Frontal cortex (tissue), 4 donors: ENCODE results near the gene ELAC1. TPM values are rescaled to one million over a fixed set of nuclear protein-coding genes. Genes with fewer than 3 reads are reported as not detected.
"Not testable (repeated sequence)": the region's sequence is repeated elsewhere in the genome, so short reads cannot be mapped to it uniquely, and the experiment has no call there.

Source experiments
- DNase-seq, 2 donors: peaks; one replicate each; pipeline ENCODE4 v3.0.0; 2012; ENCODE audit warnings: low spot score in 2 of 2
- FAIRE-seq: peaks from 2 replicates; lab custom pipeline; 2012; peaks lifted over from hg19 to GRCh38; lab: Jason Lieb, UNC
- total RNA-seq: library from RNA; depleted of rRNA; stranded (reverse); fragments of >200 nt; gene quantifications from one replicate; pipeline ENCODE4 v1.2.3, GENCODE V29; 2014
- donor health status: control.
- donor health status: control.
- donor health status: control.

The ELAC1 gene, protein sequence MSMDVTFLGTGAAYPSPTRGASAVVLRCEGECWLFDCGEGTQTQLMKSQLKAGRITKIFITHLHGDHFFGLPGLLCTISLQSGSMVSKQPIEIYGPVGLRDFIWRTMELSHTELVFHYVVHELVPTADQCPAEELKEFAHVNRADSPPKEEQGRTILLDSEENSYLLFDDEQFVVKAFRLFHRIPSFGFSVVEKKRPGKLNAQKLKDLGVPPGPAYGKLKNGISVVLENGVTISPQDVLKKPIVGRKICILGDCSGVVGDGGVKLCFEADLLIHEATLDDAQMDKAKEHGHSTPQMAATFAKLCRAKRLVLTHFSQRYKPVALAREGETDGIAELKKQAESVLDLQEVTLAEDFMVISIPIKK
- total RNA-seq: 11.0 TPM

DNA sequence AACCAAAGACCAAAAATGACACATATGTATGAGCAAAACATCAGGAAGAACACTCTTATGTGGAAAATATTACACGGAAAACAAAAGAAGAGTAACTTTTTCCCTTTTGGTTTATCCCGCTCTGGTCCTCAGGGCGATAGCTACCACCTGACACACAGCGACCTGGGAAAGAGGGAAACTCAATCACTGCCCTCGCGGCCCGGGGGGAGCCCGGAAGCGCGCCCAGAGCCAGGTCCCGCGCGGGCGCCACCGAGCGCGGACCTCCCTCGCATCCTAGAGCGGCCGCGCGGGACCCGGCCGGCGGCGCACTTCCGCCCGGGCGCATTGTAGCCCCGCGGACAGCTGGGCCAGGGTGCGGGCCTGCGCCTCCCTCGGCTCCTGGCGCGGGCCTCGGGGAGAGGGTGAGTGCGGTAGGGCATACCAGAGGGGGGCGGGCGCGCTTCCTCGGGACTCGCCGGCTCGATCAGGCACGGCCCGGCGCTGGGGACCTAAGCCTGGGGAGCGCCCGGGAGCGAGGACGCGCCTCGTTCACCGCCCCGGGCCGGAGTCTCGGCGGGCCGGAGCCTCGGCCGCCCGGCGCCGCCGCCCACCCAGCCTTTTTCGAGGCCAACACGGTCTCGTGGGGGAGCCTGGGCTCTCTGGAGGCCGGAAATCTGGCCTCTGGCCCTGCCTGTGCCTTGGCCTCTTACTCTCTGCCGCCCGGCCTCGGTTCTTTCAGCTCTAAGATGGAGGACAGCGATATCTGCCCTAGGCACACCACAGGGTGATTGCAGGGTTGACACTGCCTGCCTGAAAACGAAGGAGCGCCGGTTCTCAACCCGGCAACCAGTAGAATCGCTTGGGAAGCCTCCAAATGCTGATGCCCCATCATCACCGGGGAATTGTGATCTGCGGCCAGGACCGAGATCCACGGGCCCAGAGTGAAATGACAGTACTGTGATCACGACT is at the start of gene ELAC1:
Gene ELAC1 (plus strand): TSS at position 327 of the 948 bp plus-strand sequence. CDS start 6,365 bp downstream, outside the sequence.
- FAIRE-seq (no peak), DNase-seq (peak; percentile 80 to 82)

DNA sequence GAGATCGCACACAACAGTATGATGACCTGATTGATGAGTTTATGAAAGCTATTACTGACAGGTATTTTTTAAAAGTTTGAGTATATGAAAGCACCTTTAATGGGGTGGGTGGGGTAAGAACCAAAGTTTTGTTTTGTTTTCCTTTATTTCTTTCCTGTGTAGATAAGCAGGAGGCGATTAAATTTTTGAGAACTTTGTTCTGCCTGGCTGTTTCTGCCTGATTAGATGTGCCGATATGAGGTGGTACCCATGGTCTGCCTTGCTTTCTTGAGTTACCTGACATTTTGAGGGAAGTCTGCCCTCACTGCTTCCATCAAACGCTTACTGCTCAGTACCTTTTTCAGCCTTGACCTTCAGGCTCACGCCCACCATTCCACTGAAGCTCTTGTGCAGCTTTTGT is 49.7 kb upstream of the ELAC1 start:
- FAIRE-seq (no peak), DNase-seq (no peak)

DNA sequence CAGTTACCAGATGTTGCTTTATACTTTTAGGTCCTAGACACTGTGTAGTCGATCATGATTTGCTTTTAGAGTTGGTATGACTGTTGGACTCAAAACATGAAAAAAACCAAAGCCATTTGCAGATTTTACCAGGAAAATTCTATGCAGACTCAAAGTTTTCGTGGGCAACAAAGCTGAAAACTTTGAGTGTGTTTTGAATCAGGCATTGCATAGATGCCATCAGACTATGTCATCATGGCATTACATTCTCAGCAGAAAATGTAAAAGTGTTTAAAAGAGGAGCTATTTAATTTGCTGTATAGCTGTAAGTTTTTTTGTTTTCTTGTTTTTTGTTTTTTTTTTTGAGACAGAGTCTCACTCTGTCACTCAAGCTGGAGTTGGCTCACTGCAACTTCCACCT is 43.5 kb upstream of the ELAC1 start:
- DNase-seq (no peak), FAIRE-seq (no peak)

DNA sequence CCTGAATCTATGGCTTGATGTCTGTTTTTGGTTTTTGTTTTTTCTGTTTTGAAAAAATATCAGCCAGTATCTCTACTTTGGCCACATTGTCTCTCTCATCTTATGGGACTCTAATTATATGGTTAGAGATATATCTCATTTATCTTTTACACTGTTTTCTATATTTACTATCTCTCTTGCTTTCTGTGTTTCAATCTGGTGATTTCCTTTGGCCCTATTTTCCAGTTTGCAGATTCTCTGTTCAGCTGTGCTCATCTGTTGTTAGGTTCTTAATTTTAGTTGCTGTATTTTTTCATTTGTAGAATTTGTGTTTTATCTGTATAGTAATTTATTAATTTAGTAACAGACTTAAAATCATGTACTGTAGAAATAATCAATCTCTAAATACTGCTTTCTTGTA is 41.3 kb upstream of the ELAC1 start:
- no peak for FAIRE-seq
- DNase-seq: no peak

DNA sequence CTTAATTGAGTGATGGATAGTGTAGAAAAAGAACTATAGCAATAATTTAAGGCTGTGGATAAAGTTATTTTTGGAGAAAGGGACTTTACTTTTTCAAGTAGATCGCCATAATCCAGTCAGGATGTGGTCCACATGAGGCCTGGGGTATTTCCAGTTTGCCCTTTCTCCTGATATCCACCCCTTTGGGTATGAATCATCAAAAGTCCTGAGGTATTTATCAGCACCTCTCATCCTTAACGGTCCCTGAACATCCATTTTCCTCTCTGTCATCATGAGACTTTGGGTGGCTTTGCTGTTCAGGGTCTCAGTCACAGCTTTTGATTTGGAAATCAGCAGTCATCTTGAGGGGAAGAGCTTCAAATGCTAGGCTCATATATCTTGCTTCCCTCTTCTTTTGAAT is 39.3 kb upstream of the ELAC1 start:
- no peak for FAIRE-seq
- DNase-seq: no peak

DNA sequence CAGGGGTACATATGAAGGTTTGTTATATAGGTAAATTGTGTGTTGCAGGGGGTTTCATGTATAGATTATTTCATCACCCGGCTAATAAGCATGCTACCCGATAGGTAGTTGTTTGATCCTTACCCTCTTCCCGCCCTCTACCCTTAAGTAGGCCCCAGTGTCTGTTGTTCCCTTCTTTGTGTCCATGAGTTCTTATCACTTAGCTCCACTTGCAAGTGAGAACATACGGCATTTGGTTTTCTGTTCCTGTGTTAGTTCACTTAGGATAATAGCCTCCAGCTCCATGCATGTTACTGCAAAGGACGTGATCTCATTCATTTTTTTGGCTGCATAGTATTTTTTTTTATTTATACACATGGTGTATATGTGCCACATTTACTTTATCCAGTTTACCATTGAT is 34.2 kb upstream of the ELAC1 start:
- DNase-seq (no peak), FAIRE-seq (no peak)

DNA sequence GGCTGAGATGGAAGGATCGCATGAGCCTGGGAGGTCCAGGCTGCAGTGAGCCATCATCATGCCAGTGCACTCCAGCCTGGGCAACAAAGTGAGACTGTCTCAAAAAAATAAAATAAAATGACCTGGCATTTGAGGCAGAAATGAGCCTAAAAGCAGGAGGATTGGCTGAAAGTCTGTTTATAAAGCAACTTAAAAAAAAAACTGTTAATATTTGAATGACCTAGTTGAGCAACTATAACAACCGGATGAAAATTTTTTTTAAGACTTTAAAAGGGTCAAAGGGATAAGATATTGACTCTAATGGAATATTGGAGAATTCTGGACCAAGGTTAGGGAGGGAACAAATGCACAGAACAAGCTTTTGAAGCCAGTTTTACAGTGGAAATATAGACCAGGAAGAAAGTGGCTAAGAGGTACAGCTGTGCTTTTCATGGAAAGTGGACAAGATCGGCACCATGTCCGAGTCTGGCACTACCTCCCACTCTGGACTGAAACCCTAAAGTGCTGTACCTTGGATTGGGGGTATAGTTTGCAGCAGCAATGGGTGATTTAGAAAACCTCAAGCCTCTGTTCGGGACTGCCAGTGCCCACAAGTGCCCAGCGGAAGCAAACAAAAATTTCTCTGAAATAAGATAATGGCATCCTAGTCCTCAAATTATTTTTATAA is 33.2 kb upstream of the ELAC1 start:
- FAIRE-seq: no peak
- no peak for DNase-seq

DNA sequence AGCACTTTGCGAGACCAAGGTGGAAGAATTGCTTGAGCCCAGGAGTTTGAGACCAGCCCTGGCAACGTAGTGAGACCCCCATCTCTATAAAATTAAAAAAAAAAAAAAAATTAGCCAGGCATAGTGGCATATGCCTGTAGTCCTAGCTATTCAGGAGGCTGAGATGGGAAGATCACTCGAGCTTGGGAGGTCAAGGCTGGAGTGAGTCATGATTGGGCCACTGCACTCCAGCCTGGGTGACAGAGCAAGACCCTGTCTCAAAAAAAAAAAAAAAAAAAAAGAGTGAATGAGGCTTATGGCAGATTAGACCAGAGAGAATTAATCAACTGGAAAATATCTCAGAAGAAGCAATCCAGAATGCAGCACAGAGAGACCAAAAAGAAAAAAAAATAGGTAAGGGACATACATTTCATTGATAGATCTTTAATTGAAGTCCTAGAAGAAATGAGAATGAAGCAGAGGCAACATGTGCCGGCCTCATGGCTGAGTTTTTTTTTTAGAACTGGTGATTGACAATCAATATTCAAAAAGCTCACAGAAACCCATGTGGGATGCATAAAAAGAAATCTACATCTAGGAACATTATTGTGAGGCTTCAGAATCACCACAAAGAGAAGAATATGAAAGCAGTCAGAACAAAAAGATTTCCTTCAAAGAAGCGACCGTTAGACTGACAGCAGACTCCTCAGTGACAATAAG is 32.2 kb upstream of the ELAC1 start:
- DNase-seq: no peak
- no peak for FAIRE-seq

DNA sequence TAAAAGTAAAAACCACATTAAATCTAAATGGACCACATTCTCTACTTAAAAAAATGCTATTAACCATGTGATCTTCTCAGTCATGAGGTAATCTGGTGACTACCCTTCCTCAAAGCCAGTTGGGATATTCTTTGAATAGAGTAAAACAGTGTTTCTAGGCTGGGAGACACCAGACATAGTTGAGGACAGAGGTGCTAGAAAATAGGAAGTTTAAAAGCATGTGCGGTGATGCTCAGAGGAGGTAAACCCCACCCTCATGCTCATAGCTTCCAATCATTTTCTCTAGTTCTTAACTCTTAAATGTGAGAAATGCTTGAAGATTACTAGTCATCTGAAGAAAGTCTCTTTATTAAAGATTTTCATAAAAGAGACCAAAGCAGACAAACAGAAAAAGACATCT is 30.7 kb upstream of the ELAC1 start:
- no peak for DNase-seq
- FAIRE-seq: no peak

DNA sequence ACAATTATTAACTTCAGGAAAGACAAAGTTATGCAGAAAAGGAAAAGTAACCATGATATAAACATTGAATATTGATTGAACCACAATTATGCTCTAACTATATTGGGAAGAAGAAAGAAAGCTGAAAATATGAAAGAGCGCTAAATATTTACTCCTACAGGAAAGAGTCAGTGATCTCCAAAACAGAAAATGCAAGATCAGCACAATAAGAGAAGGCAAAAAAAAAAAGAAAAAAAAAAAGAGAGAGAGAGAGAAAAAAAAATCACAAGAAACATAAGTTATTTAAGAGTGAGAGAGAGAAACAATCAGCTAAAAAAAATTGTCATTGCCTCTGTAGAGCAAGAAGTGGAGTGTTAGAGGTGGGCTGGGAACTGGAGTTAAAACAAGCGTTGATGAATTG is 28.9 kb upstream of the ELAC1 start:
- FAIRE-seq: no peak
- DNase-seq: no peak

DNA sequence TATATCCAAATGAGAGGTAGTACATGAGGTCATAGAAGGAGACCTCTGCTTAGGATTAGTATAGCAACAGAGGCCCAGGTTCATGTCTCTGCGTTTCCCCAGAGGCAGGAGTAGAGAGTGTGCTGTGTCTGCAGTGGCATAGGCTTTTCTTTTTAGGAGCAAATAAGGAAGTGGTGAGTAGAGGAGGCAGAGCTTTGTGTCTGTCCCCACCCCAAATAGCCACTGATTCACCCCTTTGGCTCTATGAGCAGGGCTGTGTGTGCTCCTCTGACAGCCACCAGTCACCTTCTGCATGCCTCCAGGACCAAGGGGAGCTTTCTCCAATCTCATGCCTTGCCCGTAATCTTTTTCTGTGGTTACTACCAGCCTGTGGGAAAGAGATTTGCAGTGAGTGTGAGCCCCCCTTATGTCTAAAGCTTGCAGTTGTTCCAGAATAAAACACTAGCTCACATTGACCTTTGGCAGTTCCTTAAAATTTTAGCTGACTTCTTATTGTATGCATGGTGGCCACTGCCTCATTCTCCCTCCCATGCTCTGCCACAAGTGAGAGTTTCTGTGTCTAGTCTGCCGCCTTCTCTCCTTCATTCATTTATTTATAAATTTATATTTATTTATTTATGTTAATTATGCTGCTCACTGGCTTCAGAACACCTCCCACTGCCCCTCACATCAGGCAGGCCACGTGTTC is 23.5 kb upstream of the ELAC1 start:
- no peak for FAIRE-seq
- no peak for DNase-seq

DNA sequence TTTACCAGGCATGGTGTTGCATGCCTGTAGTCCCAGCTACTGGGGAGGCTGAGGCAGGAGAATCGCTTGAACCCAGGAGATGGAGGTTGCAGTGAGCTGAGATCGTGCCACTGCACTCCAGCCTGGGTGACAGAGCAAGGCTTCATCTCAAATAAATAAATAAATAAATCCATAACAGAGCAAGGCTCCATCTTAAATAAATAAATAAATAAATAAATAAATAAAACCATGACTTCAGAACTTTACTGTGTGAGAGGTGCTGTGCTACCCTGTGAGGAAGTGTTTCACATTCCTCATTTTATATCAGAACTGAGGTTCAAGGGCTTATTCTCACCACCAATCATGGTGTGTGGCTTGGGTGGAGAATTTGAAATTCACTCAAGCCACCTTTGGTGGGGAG is 21.9 kb upstream of the ELAC1 start:
- FAIRE-seq: not testable (repeated sequence)

DNA sequence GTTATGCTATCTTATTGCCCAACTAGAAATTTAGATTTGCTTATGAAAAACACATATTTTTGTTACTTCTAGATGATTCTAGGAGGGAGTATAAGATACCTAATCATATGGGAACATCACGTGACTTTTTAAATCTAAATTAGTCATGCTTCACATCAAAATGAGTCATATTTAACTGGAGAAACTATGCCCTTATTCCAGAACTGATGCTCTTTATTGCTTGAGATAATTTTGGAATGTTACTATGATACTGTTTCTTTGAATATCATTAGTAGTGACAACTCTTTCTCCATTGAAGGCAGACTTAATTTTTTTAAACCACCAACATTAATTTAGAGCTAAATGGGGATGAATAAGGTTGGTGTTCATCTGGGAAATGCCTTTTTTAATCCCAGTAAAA is 19.9 kb upstream of the ELAC1 start:
- DNase-seq (no peak), FAIRE-seq (no peak)

More for the DNA sequence above, 21.9 kb upstream of the ELAC1 start:
- not testable (repeated sequence) for DNase-seq

DNA sequence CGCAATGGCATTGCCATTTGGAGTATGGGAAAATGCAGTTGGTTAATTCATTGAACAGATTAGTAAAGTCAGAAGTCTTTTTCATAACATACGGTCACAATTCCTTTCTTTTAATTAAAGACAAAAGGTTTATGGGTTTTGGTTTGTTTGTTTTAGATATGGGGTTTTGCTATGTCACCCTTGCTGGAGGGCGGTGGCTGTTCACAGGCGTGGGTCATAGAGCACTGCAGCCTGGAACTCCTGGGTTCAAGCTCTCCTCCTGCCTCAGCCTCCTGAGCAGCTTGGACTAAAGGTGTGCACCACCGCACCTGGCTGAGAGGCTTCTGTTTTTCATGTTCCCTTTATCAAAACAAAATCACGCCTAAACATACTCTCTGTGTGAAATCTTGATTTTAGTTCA is 18.7 kb upstream of the ELAC1 start:
- DNase-seq: no peak

DNA sequence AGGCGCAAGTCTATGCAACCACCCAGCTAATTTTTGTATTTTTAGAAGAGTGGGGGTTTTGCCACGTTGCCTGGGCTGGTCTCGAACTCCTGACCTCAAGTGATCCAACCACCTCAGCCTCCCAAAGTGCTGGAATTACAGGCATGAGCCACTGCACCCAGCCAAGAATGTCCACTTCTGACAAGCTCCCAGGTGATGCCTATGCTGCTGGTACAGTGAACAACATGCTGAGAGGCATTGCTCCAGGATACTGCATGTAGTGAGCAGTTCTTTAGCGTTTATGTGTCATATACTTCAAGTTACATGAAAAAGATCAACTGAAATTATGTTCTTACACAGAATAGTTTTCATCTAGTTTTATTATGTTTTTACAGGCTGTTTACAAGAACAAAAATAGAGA is 17.2 kb upstream of the ELAC1 start:
- no peak for FAIRE-seq
- DNase-seq: no peak

More for the DNA sequence above, 18.7 kb upstream of the ELAC1 start:
- FAIRE-seq: no peak

DNA sequence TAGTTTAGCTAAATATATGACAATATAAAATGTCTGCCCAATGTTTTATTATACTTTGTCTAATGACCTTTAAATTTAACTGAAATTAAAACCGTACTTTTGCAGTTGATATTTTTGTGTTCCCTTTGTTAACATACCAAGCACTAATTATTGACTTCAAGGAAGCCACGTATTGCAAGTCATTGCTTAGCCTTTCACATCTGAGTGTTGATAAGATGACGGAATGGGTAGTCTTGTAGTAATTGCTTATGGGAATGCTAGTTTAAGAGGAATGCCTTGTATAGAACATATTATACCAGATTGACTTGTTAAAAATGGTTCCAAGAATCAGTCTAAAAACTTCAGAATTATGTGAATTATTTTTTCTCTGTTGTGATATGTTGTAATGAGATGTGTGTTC is 14.0 kb upstream of the ELAC1 start:
- FAIRE-seq: no peak
- no peak for DNase-seq

DNA sequence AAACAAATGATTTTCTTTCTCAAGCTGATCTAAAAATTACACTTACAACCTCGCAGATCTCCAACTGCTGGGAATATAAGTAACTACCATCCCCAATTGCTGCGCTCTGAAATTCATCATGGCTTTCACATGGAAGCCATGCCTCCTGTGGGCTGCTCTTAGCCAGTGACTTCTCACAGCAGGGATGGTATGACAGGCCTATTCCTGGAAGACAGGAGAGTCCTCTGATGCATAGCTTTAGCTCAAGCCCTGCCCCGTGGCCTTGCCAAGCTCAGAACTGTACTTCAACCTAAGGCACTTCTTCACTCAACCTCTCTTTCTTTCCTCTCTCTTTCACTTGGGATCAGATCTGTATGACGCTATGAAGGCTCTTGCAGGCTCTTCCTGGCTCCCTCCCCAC is 12.6 kb upstream of the ELAC1 start:
- FAIRE-seq: no peak

DNA sequence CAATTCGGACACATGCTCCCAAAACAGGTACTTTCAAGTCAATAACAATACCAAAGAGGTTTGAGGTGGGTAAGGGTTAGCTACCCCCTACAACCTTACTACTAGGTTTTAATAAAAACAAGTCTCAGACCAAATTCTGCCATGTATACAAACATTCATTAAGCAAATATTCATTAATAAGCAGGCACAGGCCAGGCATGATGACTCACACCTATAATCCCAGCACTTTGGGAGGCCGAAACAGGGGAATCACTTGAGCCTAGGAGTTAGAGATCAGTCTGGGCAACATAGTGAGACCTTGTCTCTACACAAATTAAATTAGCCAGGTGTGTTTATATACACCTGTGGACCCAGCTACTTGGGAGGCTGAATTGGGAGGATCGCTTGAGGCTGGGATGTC is 11.7 kb upstream of the ELAC1 start:
- DNase-seq: no peak
- FAIRE-seq: no peak

More for the DNA sequence above, 12.6 kb upstream of the ELAC1 start:
- no peak for DNase-seq

DNA sequence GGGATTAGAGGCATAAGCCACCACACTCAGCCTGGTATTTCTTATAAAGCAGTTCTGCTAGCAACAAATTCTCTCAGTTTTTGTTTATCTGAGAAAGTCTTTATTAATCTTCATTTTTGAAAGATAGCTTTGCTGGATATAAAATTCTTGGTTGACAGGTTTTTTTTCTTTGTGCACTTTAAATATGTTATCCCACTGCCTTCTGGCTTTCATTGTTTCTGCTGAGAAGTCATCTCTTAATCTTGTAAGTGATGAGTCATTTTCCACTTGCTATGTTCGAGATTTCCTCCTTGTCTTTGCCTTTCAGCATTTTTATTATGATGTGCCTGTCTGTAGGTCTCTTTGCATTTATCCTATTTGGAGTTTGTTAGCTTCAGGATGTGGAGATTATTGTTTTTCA is 5.9 kb upstream of the ELAC1 start:
- DNase-seq (no peak), FAIRE-seq (no peak)
